Measurements from ENCODE around the gene KITLG. TPM values are rescaled to one million over a fixed set of nuclear protein-coding genes. Genes with fewer than 3 reads are reported as not detected.
"Not testable (repeated sequence)": the region's sequence is repeated elsewhere in the genome, so short reads cannot be mapped to it uniquely, and the experiment has no call there.

The KITLG gene
- total and polyA plus RNA-seq, 12 donors = 3.6 to 20.5 (median 8.6) TPM

- no peak for ATAC-seq
- no peak for TF ChIP-seq CTCF (IDR thresholded peaks at IDR 0.05)
- Histone ChIP-seq H3K4me1 (no peaks in the 10 kb centered on the region), H3K27me3 (no peaks in the 10 kb centered on the region), H3K4me3 (no peak overlapping the region), H3K9me3 (no peaks in the 10 kb centered on the region), H3K27ac (no peak overlapping the region), H3K36me3 (peaks cover 0 to 42% (median 6%) of the 10 kb centered on the region in 9 donors)
- WGBS, 2 donors = 92 to 97% methylated on average over 2 of the region's 2 CpGs
- no peak for DNase-seq
- intact Hi-C loops (cut with DNase I) = no loop called here
Measured at GRCh38 chr12:88509851-88510250, 70.4 kb downstream of the KITLG start.

- no peak for ATAC-seq
- WGBS, 2 donors = 94 to 98% methylated on average over 5 of the region's 5 CpGs
- intact Hi-C loops (cut with DNase I) = no loop called here
Measured at GRCh38 chr12:88509347-88509746, 70.9 kb downstream of the KITLG start.

GRCh38 chr12:88507851-88508250 is 72.4 kb downstream of the KITLG start:
- H3K9me3 ChIP-seq; H3K4me1 ChIP-seq; intact Hi-C loops (cut with DNase I); H3K27me3 ChIP-seq; H3K27ac ChIP-seq; ATAC-seq; H3K4me3 ChIP-seq; DNase-seq: not testable (repeated sequence)
- WGBS, 2 donors = 96 to 97% methylated on average over 12 of the region's 12 CpGs
- peaks cover 0 to 55% (median 11%) of the 10 kb centered on the region in 9 donors for H3K36me3 ChIP-seq

More at GRCh38 chr12:88509347-88509746, 70.9 kb downstream of the KITLG start:
- no peak for TF ChIP-seq CTCF (IDR thresholded peaks at IDR 0.05)
- H3K4me3 ChIP-seq = no peak overlapping the region
- no peaks in the 10 kb centered on the region for H3K9me3 ChIP-seq
- peaks cover 0 to 40% (median 6%) of the 10 kb centered on the region in 9 donors for H3K36me3 ChIP-seq
- no peak for DNase-seq
- no peak overlapping the region for H3K27ac ChIP-seq
- no peaks in the 10 kb centered on the region for H3K4me1 ChIP-seq
- H3K27me3 ChIP-seq = no peaks in the 10 kb centered on the region

- Histone ChIP-seq H3K36me3 (peaks cover 0 to 61% (median 17%) of the 10 kb centered on the region in 9 donors), H3K4me1 (no peaks in the 10 kb centered on the region), H3K4me3 (no peak overlapping the region), H3K27ac (no peak overlapping the region), H3K27me3 (no peaks in the 10 kb centered on the region), H3K9me3 (no peaks in the 10 kb centered on the region)
- intact Hi-C loops (cut with DNase I) = no loop called here
- TF ChIP-seq CTCF (IDR thresholded peaks at IDR 0.05) = no peak
- no peak for DNase-seq
- ATAC-seq = no peak
- 69 to 75% methylated on average over 1 of the region's 1 CpG for WGBS, 2 donors
Measured at GRCh38 chr12:88507270-88507669, 73.0 kb downstream of the KITLG start.

- H3K4me3 ChIP-seq = no peak overlapping the region
- H3K4me1 ChIP-seq = no peaks in the 10 kb centered on the region
- H3K36me3 ChIP-seq = peaks cover 0 to 75% (median 18%) of the 10 kb centered on the region in 9 donors
- ATAC-seq (no peak), DNase-seq (no peak)
- no peaks in the 10 kb centered on the region for H3K27me3 ChIP-seq
- intact Hi-C loops (cut with DNase I) = no loop called here
- no peak overlapping the region for H3K27ac ChIP-seq
- 96 to 97% methylated on average over 2 of the region's 2 CpGs for WGBS, 2 donors
- no peaks in the 10 kb centered on the region for H3K9me3 ChIP-seq
- no peak for TF ChIP-seq CTCF (IDR thresholded peaks at IDR 0.05)
Measured at GRCh38 chr12:88505696-88506095, 74.6 kb downstream of the KITLG start.

All from heart right ventricle (tissue), 16 donors.